GM12878 (cell line): Measurements from ENCODE around the gene TXLNG.

Source experiments
- ASH2L ChIP-seq: fragments of 300-600, 200-600 bp; sonication (generic); IDR thresholded peaks from 2 replicates; pipeline ENCODE4 v1.6.1; 2017; ENCODE audit warnings: low read depth, mild to moderate bottlenecking, borderline replicate concordance
- CTCF ChIP-seq, 3 experiments: IDR thresholded peaks in 2 of 3; conservative IDR thresholded peaks in 1 of 3; 2 replicates each; pipeline ENCODE4 v1.5.1; 2011; ENCODE audit warnings: low read depth in 3 of 3, low read length in 3 of 3, mild to moderate bottlenecking in 3 of 3, control low read depth in 2 of 3, moderate library complexity in 2 of 3, inconsistent platforms in 1 of 3, mixed read lengths in 1 of 3; ENCODE audit not compliant: control insufficient read depth in 2 of 3, insufficient read depth in 1 of 3; ENCODE audit errors: extremely low read depth in 1 of 3
- EP300 ChIP-seq, 2 experiments: fragments of 150-350 bp in 1 of 2; IDR thresholded peaks; 2 replicates each; pipeline ENCODE4 v1.6.1; 2011 to 2012; ENCODE audit warnings: low read depth in 2 of 2, low read length in 2 of 2, borderline replicate concordance in 1 of 2, improper control_type of control experiment in 1 of 2, inconsistent platforms in 1 of 2; ENCODE audit not compliant: control insufficient read depth in 1 of 2
- EZH2 ChIP-seq: IDR thresholded peaks from 2 replicates; pipeline ENCODE4 v1.6.1; 2012; ENCODE audit warnings: low read depth, mild to moderate bottlenecking, control low read depth, inconsistent platforms, low read length, borderline replicate concordance; ENCODE audit not compliant: control insufficient read depth
- MTA3 ChIP-seq: IDR thresholded peaks from 2 replicates; pipeline ENCODE4 v1.6.1; 2012; ENCODE audit warnings: low read length, inconsistent platforms, borderline replicate concordance
- MYC ChIP-seq: IDR thresholded peaks from 2 replicates; pipeline ENCODE4 v1.6.1; 2011; ENCODE audit warnings: mild to moderate bottlenecking, low read length, moderate library complexity, inconsistent platforms; ENCODE audit not compliant: insufficient read depth, insufficient replicate concordance, insufficient read length, severe bottlenecking
- POLR2A ChIP-seq: IDR thresholded peaks from 2 replicates; pipeline ENCODE4 v1.6.1; 2011; ENCODE audit warnings: low read depth, mild to moderate bottlenecking, low read length
- REST ChIP-seq: IDR thresholded peaks from 2 replicates; pipeline ENCODE4 v1.6.1; 2012; ENCODE audit warnings: mild to moderate bottlenecking, low read depth, low read length
- SMC3 ChIP-seq: IDR thresholded peaks from 2 replicates; pipeline ENCODE4 v1.6.1; 2011; ENCODE audit warnings: low read length, improper control_type of control experiment, borderline replicate concordance
- SUZ12 ChIP-seq: fragments of 200-600 bp; sonication (generic); IDR thresholded peaks from one replicate; pipeline ENCODE4 v1.6.1; 2018; ENCODE audit warnings: antibody characterized with exemption, mild to moderate bottlenecking; ENCODE audit not compliant: unreplicated experiment

GRCh38 chrX:16870862-16871815, 84.9 kb downstream of the TXLNG start:
- no peak for TF ChIP-seq EP300 (IDR thresholded peaks at IDR 0.05; ENCODE audit: borderline replicate concordance in 1 of 2, control insufficient read depth in 1 of 2, low read depth in 2 of 2, low read length in 2 of 2)
- TF ChIP-seq MYC, result no peak
- TF ChIP-seq SUZ12, result no peak
- no peak for TF ChIP-seq SMC3
- no peak for TF ChIP-seq REST
- TF ChIP-seq ASH2L, result no peak
- no peak for TF ChIP-seq CTCF (IDR thresholded peaks at IDR 0.05 in 2 of 3, conservative IDR thresholded peaks at IDR 0.05 in 1 of 3; ENCODE audit: control insufficient read depth in 2 of 3, extremely low read depth in 1 of 3, insufficient read depth in 1 of 3, low read depth in 3 of 3, low read length in 3 of 3)
- TF ChIP-seq MTA3, result no peak
- no peak for TF ChIP-seq POLR2A
- no peak for TF ChIP-seq EZH2
